Placental epithelial cell (primary cell): Measurements from ENCODE around the gene SNIP1. TPM values are rescaled to one million over a fixed set of nuclear protein-coding genes. Genes with fewer than 3 reads are reported as not detected.

Experiments
- small RNA-seq: library from RNA; depleted of rRNA; stranded (forward); fragments of <200 nt; gene quantifications from one replicate; pipeline ENCODE3, GENCODE V24; 2012
- total RNA-seq: library from RNA; depleted of rRNA; stranded (reverse); fragments of >200 nt; gene quantifications from 2 replicates; pipeline ENCODE4 v1.2.3, GENCODE V29; 2012

The SNIP1 gene, protein sequence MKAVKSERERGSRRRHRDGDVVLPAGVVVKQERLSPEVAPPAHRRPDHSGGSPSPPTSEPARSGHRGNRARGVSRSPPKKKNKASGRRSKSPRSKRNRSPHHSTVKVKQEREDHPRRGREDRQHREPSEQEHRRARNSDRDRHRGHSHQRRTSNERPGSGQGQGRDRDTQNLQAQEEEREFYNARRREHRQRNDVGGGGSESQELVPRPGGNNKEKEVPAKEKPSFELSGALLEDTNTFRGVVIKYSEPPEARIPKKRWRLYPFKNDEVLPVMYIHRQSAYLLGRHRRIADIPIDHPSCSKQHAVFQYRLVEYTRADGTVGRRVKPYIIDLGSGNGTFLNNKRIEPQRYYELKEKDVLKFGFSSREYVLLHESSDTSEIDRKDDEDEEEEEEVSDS
- total RNA-seq: 9.1 and 11.4 TPM in 2 replicates

DNA sequence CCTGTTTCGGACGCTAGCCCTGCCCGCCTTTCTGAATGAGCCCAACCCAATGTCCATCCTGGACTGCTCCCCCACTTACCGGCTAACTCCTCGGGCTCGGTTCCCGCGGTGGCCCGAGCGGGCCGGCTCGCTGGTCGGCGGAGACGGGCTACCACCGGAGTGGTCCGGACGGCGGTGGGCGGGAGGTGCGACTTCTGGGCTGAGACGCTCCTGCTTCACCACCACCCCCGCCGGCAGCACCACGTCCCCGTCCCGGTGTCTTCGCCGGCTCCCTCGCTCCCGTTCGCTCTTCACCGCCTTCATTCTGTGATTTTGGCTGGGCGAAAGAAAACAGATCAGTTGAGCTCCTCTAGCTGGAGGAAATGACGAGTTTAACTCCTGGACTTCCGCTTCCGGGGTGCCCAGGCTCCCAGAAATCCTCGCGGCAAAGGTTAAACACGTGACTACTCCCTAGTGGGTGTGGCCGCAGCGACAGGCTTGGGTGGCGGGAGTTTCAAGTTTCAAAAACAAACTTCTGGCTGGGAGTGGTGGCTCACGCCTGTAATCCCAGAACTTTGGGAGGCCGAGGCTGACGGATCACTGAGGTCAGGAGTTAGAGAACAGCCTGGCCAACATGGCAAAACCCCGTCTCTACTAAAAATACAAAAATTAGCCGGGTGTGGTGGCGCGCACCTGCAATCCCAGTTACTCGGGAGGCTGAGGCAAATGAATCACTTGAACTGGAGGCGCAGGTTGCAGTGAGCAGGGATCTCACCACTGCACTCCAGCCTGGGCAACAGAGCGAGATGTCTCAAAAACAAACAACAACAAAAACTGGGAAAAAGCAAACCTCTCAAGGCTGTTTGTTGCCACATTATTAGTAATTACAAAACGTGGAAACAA is at the start of gene SNIP1:
Gene SNIP1 (minus strand): TSS at position 367 of the 882 bp plus-strand sequence. CDS start 64 bp downstream, at position 303.

DNA sequence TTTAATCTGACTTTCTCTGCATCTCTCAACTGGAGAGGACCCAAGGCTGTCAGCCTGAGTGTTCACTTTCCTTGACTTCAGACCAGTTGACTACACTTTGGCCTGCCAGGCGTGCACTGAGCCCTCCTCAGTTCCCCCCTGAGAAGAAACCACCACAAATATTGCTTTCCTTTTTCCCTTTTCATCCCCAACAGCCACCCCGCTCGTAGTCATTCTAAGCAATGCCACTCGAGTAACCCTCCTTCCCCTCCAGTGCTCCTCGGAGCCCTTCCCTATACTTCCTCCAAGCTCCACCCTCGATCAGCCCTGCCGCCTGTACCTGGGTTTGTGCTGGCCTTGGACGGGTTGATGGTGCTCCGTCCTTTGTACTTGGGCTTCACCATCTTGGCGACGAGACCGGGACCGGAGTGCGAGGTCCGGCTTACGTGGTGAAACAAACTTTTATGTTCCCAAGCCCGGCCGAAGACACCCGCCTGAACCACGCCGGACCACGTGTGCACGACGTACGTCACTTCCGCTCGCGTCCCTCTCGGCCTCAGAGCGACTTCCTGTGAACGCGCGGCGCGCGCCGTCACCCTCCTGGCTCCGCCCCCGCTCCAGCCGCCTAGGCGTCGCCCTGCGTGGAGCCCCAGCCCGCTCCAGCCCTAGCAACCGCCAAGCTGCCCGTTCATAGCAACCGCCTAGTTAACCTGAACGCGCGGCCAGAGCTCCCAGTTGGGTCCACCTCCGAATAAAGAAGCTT is 41.5 kb upstream of the SNIP1 start, which contains the start of gene GNL2:
Gene GNL2 (minus strand): TSS at position 498 of the 742 bp plus-strand sequence. CDS start 115 bp downstream, at position 383.

DNA sequence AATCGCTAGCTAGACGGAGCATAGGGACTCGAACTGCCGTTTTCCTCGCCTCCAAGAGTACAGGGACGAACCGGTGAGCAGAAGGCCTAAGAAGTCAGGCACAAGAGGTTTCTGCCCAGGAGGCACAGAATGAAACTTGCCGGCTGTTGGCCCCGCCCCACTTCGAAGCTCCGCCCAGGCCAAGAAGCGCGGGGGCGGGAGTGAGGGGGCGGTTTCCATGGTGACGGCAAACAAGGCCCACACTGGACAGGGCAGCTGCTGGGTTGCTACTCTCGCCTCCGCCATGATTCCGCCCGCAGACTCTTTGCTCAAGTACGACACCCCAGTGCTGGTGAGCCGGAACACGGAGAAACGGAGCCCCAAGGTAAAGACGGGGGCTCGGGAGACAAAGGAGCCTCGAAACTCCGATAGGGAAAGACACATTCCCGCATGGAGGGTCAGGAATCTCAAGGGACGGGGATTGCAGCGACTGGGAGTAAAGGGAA is 2.7 kb upstream of the SNIP1 start, which contains the start of gene DNALI1:
Gene DNALI1 (plus strand): TSS at position 229 of the 485 bp plus-strand sequence. CDS start 55 bp downstream, at position 284.

DNA sequence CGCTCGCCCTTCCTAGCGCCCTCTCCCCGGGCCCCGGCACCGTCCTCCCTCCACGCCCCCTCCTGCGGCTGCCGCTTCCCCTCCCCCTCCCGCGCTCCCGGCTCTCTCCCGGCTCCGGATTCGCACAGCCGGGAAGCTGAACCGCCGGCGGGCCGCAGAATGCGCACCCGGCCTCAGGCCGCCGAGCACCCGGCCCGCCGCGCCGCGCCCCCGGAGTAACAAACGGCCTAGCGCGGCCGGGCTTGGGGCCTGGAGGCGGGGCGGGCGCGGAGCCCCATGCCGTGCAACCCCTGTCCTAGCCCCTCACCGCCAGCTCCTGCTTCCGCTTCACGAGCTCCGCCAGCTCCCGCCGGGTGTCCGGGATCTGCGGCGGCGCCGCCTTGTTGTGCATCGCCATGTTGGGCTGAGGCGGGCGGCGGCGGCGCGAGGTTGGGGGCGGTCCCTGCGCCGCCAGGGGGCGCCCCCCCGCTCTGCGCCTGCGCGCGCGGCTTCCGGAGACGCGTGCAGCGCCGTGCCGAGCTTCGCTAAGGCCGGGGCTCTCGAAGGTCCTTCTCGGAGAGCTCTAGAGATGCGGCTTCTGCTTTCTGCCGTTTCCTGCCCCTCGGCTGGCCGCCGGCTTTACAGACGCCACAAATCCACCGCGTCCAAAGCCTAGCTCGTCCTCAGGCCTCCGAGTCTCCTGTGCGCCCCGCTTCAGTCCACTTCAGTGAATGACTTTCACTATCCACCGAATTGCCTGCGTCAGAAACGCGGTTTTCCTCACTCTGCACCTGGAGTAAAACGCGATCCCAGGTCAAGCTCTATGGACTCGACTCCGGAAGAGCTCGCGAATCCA is 39.5 kb downstream of the SNIP1 start, which contains the start of gene MEAF6:
Gene MEAF6 (minus strand): TSS at position 417 of the 835 bp plus-strand sequence. CDS start 20 bp downstream, at position 397.

Small RNA genes lying within 50 kb of the gene (small RNA-seq; reads per million reads assigned to genes)
- gene AL034379.1 (not detected), gene MIR5581 (0.35 reads per million, percentile 12 among the genes with 10 or more reads in this experiment)

Other genes with a start within 250 kb of the SNIP1 start
- gene ZC3H12A, start 79.7 kb downstream of the SNIP1 start, total RNA-seq: 10.2 and 11.3 TPM in 2 replicates
- gene MEAF6, start 39.5 kb downstream of the SNIP1 start, total RNA-seq: 53.0 and 75.3 TPM in 2 replicates
- gene DNALI1, start 2.6 kb upstream of the SNIP1 start, total RNA-seq: 3.4 and 7.9 TPM in 2 replicates
- gene GNL2, start 41.6 kb upstream of the SNIP1 start, total RNA-seq: 45.9 and 48.6 TPM in 2 replicates
- not detected in 2 replicates for gene RSPO1, start 80.6 kb upstream of the SNIP1 start, total RNA-seq
- gene CDCA8, start 138.2 kb upstream of the SNIP1 start, total RNA-seq: 2.7 and 7.9 TPM in 2 replicates
- under 0.01 TPM in 1 of 2 replicates, not detected in the other for gene EPHA10, start 210.8 kb upstream of the SNIP1 start, total RNA-seq
- 0.98 and 2.0 TPM in 2 replicates for gene MANEAL, start 239.6 kb upstream of the SNIP1 start, total RNA-seq